Fibroblast of peridontal ligament (primary cell): ENCODE results near the gene ATG16L2.
A peak's percentile ranks its signal among the peaks of the same experiment; 100 is the strongest.

ENCODE experiments used
- DNase-seq: peaks from one replicate; pipeline ENCODE4 v3.0.0-alpha.2; 2010; ENCODE audit errors: extremely low read depth

Gene ATG16L2

GRCh38 chr11:72814286-72815109 is at the start of gene ATG16L2:
TSS of gene ATG16L2 (plus strand) at chr11:72814411. CDS start at chr11:72814446, 35 bp downstream.
- peak; percentile 74 for DNase-seq

GRCh38 chr11:72764503-72764902 is 49.7 kb upstream of the ATG16L2 start:
- no peak for DNase-seq

GRCh38 chr11:72766152-72766902 is 47.9 kb upstream of the ATG16L2 start:
- no peak for DNase-seq

- no peak for DNase-seq
These were observed 46.8 kb upstream of the ATG16L2 start for GRCh38 chr11:72767203-72768062.

GRCh38 chr11:72768581-72768980 is 45.6 kb upstream of the ATG16L2 start:
- no peak for DNase-seq

- DNase-seq: no peak
These were observed 44.5 kb upstream of the ATG16L2 start for GRCh38 chr11:72769680-72770079.

- no peak for DNase-seq
These were observed 43.4 kb upstream of the ATG16L2 start for GRCh38 chr11:72770799-72771198.

- DNase-seq: peak; percentile 33
These were observed 42.7 kb upstream of the ATG16L2 start for GRCh38 chr11:72771507-72771906.

- DNase-seq: no peak
These were observed 42.2 kb upstream of the ATG16L2 start for GRCh38 chr11:72772059-72772458.

GRCh38 chr11:72773291-72773690 is 40.9 kb upstream of the ATG16L2 start:
- peak; percentile 79 for DNase-seq

GRCh38 chr11:72773696-72774095 is 40.5 kb upstream of the ATG16L2 start:
- peak; percentile 5 for DNase-seq

- no peak for DNase-seq
These were observed 39.7 kb upstream of the ATG16L2 start for GRCh38 chr11:72774499-72774898.

- DNase-seq: no peak
These were observed 38.7 kb upstream of the ATG16L2 start for GRCh38 chr11:72775288-72776110.

- DNase-seq: no peak
These were observed 37.9 kb upstream of the ATG16L2 start for GRCh38 chr11:72776117-72776843.

GRCh38 chr11:72776844-72777754 is 37.1 kb upstream of the ATG16L2 start:
- no peak for DNase-seq

- DNase-seq: no peak
These were observed 36.4 kb upstream of the ATG16L2 start for GRCh38 chr11:72777755-72778278.

GRCh38 chr11:72778535-72779494 is 35.4 kb upstream of the ATG16L2 start:
- DNase-seq: no peak
